Pancreas (tissue), 10 donors: ENCODE measurements around the gene DPT. TPM values are rescaled to one million over a fixed set of nuclear protein-coding genes. Genes with fewer than 3 reads are reported as not detected.

ENCODE experiments used
- ATAC-seq, 4 donors: fragments of 200-7000 bp; cut with Tn5 transposase; one replicate each; pipeline versions ENCODE4 v1.8.0 to v1.9.1; 2020; ENCODE audit warnings: mild to moderate bottlenecking in 4 of 4, moderate library complexity in 4 of 4
- DNase-seq, 6 donors: peaks; one replicate each; pipeline ENCODE4 v3.0.0-alpha.2; 2020
- FAIRE-seq: peaks from 2 replicates; lab custom pipeline; 2012; peaks lifted over from hg19 to GRCh38; lab: Jason Lieb, UNC
- H3K27ac ChIP-seq, 4 donors: fragments of 200-600 bp; sonication (generic); 1 replicate in 3 of 4; 2 replicates in 1 of 4; pipeline versions ENCODE4 v1.5.0 to v1.8.0; 2020
- H3K27me3 ChIP-seq, 4 donors: fragments of 200-600 bp; one replicate each; pipeline ENCODE4 v1.8.0; 2021
- H3K36me3 ChIP-seq, 3 donors: fragments of 200-600 bp; sonication (generic) in 1 of 3; one replicate each; pipeline versions ENCODE4 v1.5.0 to v1.8.0; 2020 to 2021
- H3K4me1 ChIP-seq, 3 donors: fragments of 200-600 bp; one replicate each; pipeline ENCODE4 v1.8.0; 2021
- H3K4me3 ChIP-seq, 4 donors: fragments of 200-600 bp; sonication (generic) in 2 of 4; one replicate each; pipeline versions ENCODE4 v1.5.0 to v1.8.0; 2020 to 2021
- H3K9me3 ChIP-seq, 4 donors: fragments of 200-600 bp; one replicate each; pipeline ENCODE4 v1.8.0; 2021
- WGBS, 2 donors: extraction: QIAGEN DNeasy Blood & Tissue Kit; methylation state at CpG; one replicate each; pipeline ENCODE4 v1.1.7; 2013; 5-methylcytosine and 5-hydroxymethylcytosine counted together
- intact Hi-C, 3 donors: fragments of 100-400 bp; cut with DNase I; formaldehyde crosslinking; loops; one replicate each; pipeline versions ENCODE4 v1.11.1 to v1.14.2; 2022
- polyA plus RNA-seq, 2 donors: library from polyadenylated mRNA; stranded (reverse); fragments of 200-250 nt; gene quantifications; one replicate each; pipeline ENCODE4 v1.2.3, GENCODE V29; 2013
- total RNA-seq, 6 donors: library from RNA; stranded (reverse); fragmentation: NEBNext Ultra II Directional in 4 of 6; extraction: Animal tissue kit (Norgen Biotek cat#: 25700) in 4 of 6; gene quantifications; one replicate each; pipeline versions ENCODE4 v1.2.1 to v1.2.4, GENCODE V29; 2021 to 2023
- TF ChIP-seq, protein P1 (sequence below), 4 donors: fragments of 200-600 bp; sonication (generic) in 3 of 4; IDR thresholded peaks; one replicate each; pipeline versions ENCODE4 v1.5.0 to v1.8.0; 2021; ENCODE audit warnings: antibody characterized with exemption in 4 of 4
- donor health status: healthy with polysubstance abuse.
- donor health status: DM: no; HTN: no; CAD: no; lungs with moderate emphysema.
- donor health status: DM: no; HTN: no; CAD: no.
- donor health status: control.
- donor health status: control.
- donor health status: Bipolar disorder and iron deficiency.
- donor health status: DM: yes; HTN: yes; CAD: no.
- donor health status: DM: no; HTN: no; CAD: no.
- donor health status: DM: no; HTN: no; CAD: no.
- donor health status: DM: yes; HTN: yes; CAD: no.

The DPT gene
- total and polyA plus RNA-seq, 8 donors, result 3.4 to 16.2 (median 7.5) TPM

DNA sequence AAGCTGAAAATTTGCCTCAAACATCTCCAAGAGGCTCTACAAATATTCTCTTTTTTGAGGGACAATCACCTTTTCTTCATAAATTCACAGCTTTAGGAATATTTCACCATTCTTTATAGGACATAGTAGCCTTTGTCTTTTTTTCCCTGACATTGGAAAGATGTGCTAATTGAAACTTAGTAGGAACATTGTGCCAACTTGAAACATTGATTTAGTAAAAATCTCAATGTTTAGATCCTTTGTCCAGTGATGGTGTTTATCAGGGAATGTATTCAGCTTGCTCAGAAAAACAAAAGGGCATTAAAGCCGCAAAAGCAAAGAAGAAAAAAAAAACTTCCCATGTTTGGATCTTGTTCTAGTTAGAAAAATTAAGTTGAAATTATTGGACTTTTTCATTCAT lies 52.1 kb downstream of the DPT start:
- no peak for ATAC-seq
- 85 to 93% methylated on average over 1 of the region's 1 CpG for WGBS, 2 donors
- no peaks in the 10 kb centered on the region for H3K36me3 ChIP-seq
- no peak for DNase-seq
- no peak overlapping the region for H3K4me3 ChIP-seq
- TF ChIP-seq, protein P1, sequence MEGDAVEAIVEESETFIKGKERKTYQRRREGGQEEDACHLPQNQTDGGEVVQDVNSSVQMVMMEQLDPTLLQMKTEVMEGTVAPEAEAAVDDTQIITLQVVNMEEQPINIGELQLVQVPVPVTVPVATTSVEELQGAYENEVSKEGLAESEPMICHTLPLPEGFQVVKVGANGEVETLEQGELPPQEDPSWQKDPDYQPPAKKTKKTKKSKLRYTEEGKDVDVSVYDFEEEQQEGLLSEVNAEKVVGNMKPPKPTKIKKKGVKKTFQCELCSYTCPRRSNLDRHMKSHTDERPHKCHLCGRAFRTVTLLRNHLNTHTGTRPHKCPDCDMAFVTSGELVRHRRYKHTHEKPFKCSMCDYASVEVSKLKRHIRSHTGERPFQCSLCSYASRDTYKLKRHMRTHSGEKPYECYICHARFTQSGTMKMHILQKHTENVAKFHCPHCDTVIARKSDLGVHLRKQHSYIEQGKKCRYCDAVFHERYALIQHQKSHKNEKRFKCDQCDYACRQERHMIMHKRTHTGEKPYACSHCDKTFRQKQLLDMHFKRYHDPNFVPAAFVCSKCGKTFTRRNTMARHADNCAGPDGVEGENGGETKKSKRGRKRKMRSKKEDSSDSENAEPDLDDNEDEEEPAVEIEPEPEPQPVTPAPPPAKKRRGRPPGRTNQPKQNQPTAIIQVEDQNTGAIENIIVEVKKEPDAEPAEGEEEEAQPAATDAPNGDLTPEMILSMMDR (IDR thresholded peaks at IDR 0.05), result no peak
- H3K27me3 ChIP-seq, result no peaks in the 10 kb centered on the region
- no peaks in the 10 kb centered on the region for H3K9me3 ChIP-seq
- H3K4me1 ChIP-seq, result no peaks in the 10 kb centered on the region
- no peak overlapping the region for H3K27ac ChIP-seq
- intact Hi-C loops, result no loop called here
- FAIRE-seq, result no peak

DNA sequence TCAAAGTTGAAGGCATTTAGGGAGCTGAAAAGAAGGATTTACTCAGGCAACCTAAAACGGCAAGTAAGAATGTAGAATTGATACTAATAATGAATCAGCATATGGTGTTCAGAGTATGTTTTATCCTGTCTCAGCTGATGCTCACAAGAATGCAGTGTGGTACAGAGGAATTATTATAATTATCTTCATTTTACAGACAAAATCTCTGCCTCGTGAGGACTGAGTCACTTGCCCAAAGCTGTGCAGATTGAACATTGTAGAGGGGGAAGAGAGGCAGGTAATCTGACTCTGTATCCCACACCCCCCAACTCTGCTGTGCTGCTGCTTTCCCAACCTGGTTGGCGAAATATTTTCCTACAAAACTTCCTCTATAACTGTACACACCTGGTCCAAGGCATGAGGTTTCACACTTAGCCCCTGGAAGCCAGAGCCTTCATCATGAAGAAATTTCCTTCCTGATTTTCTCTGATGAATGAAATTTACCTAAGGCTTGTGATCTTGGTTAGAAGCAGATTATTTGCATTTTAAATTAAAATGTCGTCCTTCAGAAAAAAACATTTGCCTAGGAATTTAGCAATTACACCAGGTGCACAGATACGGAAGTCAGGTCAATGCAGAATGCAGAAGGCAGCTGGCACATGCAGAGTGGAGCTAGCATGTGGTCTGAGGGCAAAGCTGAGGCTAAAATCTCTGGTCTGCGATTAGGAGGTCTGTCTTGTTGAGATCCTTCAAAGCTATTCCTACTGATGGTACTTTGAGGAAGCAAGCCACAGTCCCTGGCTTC lies 52.8 kb downstream of the DPT start:
- H3K4me3 ChIP-seq, result no peak overlapping the region
- ATAC-seq (no peak), DNase-seq (no peak), FAIRE-seq (no peak)
- H3K27me3 ChIP-seq, result no peaks in the 10 kb centered on the region
- H3K4me1 ChIP-seq, result no peaks in the 10 kb centered on the region
- no peaks in the 10 kb centered on the region for H3K9me3 ChIP-seq
- no peaks in the 10 kb centered on the region for H3K36me3 ChIP-seq
- intact Hi-C loops, result no loop called here
- H3K27ac ChIP-seq, result no peak overlapping the region
- WGBS, 2 donors, result 72 to 73% methylated on average over 6 of the region's 6 CpGs
- TF ChIP-seq, protein P1 (IDR thresholded peaks at IDR 0.05), result no peak

DNA sequence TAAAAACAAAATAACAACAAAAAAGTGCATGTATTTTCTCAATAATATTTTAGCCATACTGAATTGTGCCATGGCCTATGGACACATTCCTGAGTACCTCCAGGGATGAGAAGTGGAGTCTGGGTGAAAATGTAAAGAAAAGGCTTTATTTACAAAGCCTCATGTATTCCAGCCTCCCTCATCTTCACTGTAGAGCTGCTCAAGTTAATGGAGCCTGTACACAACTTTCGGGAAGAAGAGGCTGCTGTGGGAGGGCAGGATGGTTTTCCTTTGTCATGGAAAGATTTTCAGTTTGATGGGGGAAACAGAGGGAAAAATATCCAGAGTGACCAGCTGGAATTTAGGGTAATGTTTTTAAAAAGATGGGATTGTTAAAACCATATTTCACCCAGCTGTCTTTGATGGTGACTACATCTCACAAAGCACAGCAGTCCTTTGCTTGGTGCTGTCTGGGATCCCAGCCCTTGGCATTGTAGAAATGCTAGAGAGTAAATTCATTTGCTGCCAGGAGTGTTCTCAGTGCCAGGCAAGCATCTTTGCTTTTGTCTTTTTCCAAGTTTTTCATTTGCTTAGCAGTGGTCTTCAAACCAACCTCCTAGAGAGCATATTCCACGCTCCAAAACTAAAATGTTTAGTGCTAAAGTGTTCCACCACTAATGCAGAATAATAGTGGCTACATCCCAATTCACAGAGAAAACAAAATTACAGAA lies 54.9 kb downstream of the DPT start:
- DNase-seq (no peak), ATAC-seq (no peak), FAIRE-seq (no peak)
- no peaks in the 10 kb centered on the region for H3K36me3 ChIP-seq
- TF ChIP-seq, protein P1 (IDR thresholded peaks at IDR 0.05), result no peak
- no peaks in the 10 kb centered on the region for H3K4me1 ChIP-seq
- no peak overlapping the region for H3K27ac ChIP-seq
- WGBS, 2 donors, result 91 to 94% methylated on average over 2 of the region's 2 CpGs
- intact Hi-C loops, result no loop called here
- no peaks in the 10 kb centered on the region for H3K9me3 ChIP-seq
- no peaks in the 10 kb centered on the region for H3K27me3 ChIP-seq
- no peak overlapping the region for H3K4me3 ChIP-seq

DNA sequence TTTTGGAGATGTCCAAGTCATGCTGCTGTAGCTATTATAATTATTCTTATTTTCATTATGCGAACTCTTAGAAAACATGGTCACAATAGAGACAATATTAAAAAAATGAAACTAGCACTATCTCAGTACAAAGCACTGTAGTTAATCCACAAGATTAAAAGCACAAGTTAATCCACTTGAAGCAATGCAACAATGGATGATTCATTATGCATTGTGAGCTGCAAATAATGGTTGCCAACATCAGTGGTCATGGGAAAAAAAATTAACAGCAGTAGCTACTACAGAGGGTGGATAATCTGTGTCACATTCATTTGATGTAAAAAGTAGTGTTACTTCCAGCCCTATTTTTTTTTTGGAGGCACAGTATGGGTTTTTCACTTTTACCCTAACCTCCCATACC lies 56.7 kb downstream of the DPT start:
- DNase-seq (no peak), FAIRE-seq (no peak), ATAC-seq (no peak)
- TF ChIP-seq, protein P1 (IDR thresholded peaks at IDR 0.05), result no peak
- no peaks in the 10 kb centered on the region for H3K27me3 ChIP-seq
- 97 to 100% methylated on average over 1 of the region's 1 CpG for WGBS, 2 donors
- no peak overlapping the region for H3K27ac ChIP-seq
- no peaks in the 10 kb centered on the region for H3K36me3 ChIP-seq
- H3K4me3 ChIP-seq, result no peak overlapping the region
- H3K4me1 ChIP-seq, result no peaks in the 10 kb centered on the region
- no peaks in the 10 kb centered on the region for H3K9me3 ChIP-seq
- intact Hi-C loops, result no loop called here

DNA sequence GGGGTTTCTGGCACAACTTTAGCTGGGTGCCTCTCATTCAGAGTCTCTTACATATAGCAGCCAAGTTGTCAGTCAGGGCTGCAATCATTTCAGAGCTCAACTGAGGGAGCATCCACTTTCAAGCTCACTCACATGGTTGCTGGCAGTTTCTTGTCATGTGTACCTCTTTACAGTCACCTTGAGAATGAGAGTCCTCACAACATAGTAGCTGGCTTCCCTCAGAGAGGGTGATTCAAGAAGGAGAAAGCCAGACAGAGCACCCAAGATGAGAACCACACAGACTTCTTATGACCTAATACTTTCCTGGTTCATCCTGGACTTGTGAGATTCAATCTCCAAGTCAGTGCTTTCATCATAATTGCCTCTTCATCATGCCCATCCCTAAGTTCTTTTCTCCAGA lies 57.2 kb downstream of the DPT start:
- FAIRE-seq, result no peak
- no peak overlapping the region for H3K4me3 ChIP-seq
- no peaks in the 10 kb centered on the region for H3K4me1 ChIP-seq
- H3K27me3 ChIP-seq, result no peaks in the 10 kb centered on the region
- H3K36me3 ChIP-seq, result no peaks in the 10 kb centered on the region
- TF ChIP-seq, protein P1 (IDR thresholded peaks at IDR 0.05), result no peak
- no peaks in the 10 kb centered on the region for H3K9me3 ChIP-seq
- intact Hi-C loops, result no loop called here
- H3K27ac ChIP-seq, result no peak overlapping the region
- ATAC-seq, result no peak
- DNase-seq, result no peak
